ENCODE measurements around the gene CHCHD10.

GRCh38 chr22:23789638-23790037, 21.9 kb upstream of the CHCHD10 start:
- TF ChIP-seq CTCF (IDR thresholded peaks at IDR 0.05; ENCODE audit: low read depth, low read length, missing input control) (no peak), GABPA (IDR thresholded peaks at IDR 0.05 in 1 of 2, conservative IDR thresholded peaks at IDR 0.05 in 1 of 2) (no peak)
